ENCODE measurements around the gene FOXG1. TPM values are rescaled to one million over a fixed set of nuclear protein-coding genes. Genes with fewer than 3 reads are reported as not detected.

The FOXG1 gene
- total RNA-seq, 4 donors from 2014 or later: 0.16 to 1.8 (median 0.89) TPM; not detected in 1

GRCh38 chr14:28779456-28779855 lies 12.9 kb downstream of the FOXG1 start:
- no peak for ATAC-seq
- H3K9me3 ChIP-seq: no peaks in the 10 kb centered on the region
- H3K27ac ChIP-seq: no peak overlapping the region
- H3K4me3 ChIP-seq: no peak overlapping the region
- peaks cover 0 to 7% (median 0%) of the 10 kb centered on the region in 3 donors for H3K4me1 ChIP-seq
- H3K27me3 ChIP-seq: peaks cover 100% of the 10 kb centered on the region
- no peak for TF ChIP-seq POLR2A (IDR thresholded peaks at IDR 0.05)
- TF ChIP-seq POLR2AphosphoS5 (IDR thresholded peaks at IDR 0.05): no peak
- no peak for TF ChIP-seq CTCF (IDR thresholded peaks at IDR 0.05)
- no peak for TF ChIP-seq EP300 (IDR thresholded peaks at IDR 0.05)
- no peaks in the 10 kb centered on the region for H3K36me3 ChIP-seq

DNA sequence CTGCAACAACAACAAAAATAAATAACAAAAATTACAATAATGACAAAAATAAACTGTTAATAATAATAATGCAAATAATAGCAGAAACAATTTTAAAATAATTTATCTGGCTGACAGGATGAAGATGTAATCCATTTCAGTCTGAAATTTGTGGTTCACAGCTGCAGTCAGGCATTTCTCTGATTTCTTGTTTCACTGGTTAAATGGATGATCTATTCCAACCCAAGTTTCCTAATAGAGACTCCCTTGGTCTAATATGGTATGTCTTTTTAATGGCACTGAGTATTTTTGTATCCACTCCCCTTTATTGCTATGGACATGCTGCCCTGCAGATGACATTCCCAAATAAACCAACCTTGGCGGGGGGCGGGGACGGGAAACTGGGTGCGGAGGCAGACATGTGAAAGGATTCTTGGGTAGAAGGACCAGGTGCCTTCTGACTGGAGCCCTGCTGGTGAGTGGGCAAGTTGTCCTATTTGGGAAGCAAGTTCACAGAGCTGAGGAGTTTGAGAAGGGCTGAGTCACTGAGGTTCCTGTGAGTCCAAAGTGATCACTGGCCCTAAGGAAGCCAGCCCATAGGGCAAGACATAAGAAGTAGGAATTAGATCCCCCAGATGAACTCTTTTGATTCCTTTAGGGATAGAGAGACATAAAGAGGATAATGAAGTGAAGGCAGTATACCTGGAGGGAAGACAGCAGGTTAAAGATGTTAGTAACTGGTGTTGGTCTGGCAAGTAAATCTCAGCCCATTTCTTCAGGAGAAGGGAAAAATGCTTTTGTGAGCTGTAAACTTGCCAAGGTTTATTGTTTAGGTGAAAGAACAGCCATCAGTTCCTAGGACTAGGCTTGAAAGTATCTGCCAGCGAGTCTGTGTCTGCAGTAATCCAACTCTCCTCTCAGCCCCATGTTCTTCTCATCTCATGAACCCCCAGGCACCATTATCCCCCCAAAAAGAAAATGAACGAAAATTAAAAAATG lies 14.5 kb downstream of the FOXG1 start:
- Histone ChIP-seq H3K4me1 (peaks cover 0 to 17% (median 6%) of the 10 kb centered on the region in 3 donors), H3K9me3 (no peaks in the 10 kb centered on the region), H3K36me3 (no peaks in the 10 kb centered on the region), H3K27me3 (peaks cover 100% of the 10 kb centered on the region), H3K4me3 (no peak overlapping the region), H3K27ac (no peak overlapping the region)
- ATAC-seq: no peak
- TF ChIP-seq POLR2A (IDR thresholded peaks at IDR 0.05): no peak
- no peak for TF ChIP-seq EP300 (IDR thresholded peaks at IDR 0.05)
- TF ChIP-seq CTCF (IDR thresholded peaks at IDR 0.05): no peak
- no peak for TF ChIP-seq POLR2AphosphoS5 (IDR thresholded peaks at IDR 0.05)
- 20 to 28% methylated on average over 1 to 4 of the region's 6 CpGs for WGBS, 2 donors (ENCODE audit: low coverage in 1 of 2)

DNA sequence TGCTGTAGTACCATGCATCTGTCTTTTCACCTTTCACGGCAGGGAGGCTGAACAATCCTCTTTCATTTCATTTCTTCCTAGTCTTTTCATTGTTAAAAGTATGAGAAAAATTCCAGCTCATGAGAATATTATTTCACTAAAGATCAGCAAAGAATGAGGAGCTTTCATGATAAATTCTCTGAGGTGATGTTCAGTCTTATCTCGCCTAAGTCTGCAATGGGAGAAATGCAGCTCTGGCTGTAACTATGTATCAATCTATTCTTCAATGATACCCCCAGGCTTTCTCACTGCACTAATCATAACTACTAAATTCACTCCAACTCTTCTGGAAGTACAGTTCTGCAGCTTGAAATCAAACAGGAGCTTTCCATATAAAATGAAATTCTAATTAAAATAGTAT lies 15.7 kb downstream of the FOXG1 start:
- no peak overlapping the region for H3K27ac ChIP-seq
- peaks cover 99% of the 10 kb centered on the region for H3K27me3 ChIP-seq
- WGBS, 2 donors (ENCODE audit: low coverage in 1 of 2): 63 to 64% methylated on average over 1 to 2 of the region's 2 CpGs

GRCh38 chr14:28783664-28784063 lies 17.1 kb downstream of the FOXG1 start:
- H3K27me3 ChIP-seq: peaks cover 95% of the 10 kb centered on the region
- no peak for ATAC-seq
- no peak overlapping the region for H3K27ac ChIP-seq
- no peak overlapping the region for H3K4me3 ChIP-seq
- no peaks in the 10 kb centered on the region for H3K9me3 ChIP-seq
- no peaks in the 10 kb centered on the region for H3K36me3 ChIP-seq
- WGBS, 2 donors (ENCODE audit: low coverage in 1 of 2): 26 to 38% methylated on average over 4 of the region's 4 CpGs
- H3K4me1 ChIP-seq: peaks cover 0 to 17% (median 6%) of the 10 kb centered on the region in 3 donors
- no peak for TF ChIP-seq POLR2A (IDR thresholded peaks at IDR 0.05)
- TF ChIP-seq POLR2AphosphoS5 (IDR thresholded peaks at IDR 0.05): no peak
- TF ChIP-seq EP300 (IDR thresholded peaks at IDR 0.05): no peak
- TF ChIP-seq CTCF (IDR thresholded peaks at IDR 0.05): no peak

More for the DNA sequence above, 15.7 kb downstream of the FOXG1 start:
- H3K4me1 ChIP-seq: peaks cover 0 to 17% (median 6%) of the 10 kb centered on the region in 3 donors
- H3K36me3 ChIP-seq: no peaks in the 10 kb centered on the region
- ATAC-seq: no peak
- TF ChIP-seq POLR2A (IDR thresholded peaks at IDR 0.05) (no peak), POLR2AphosphoS5 (IDR thresholded peaks at IDR 0.05) (no peak), CTCF (IDR thresholded peaks at IDR 0.05) (no peak), EP300 (IDR thresholded peaks at IDR 0.05) (no peak)
- no peak overlapping the region for H3K4me3 ChIP-seq
- H3K9me3 ChIP-seq: no peaks in the 10 kb centered on the region

Measured in gastroesophageal sphincter (tissue), 4 donors.